Activated naive CD8-positive, alpha-beta T cell treated with anti-CD3 and anti-CD28 coated beads, Interleukin-2, amount 50 U/mL, for 16 hours (primary cell): ENCODE data around the gene ABI3BP.

Experiments used
- DNase-seq: peaks from one replicate; pipeline ENCODE4 v3.0.0-alpha.2; 2020; ENCODE audit warnings: low read depth, low spot score

ABI3BP gene

GRCh38 chr3:100775669-100776068, 217.6 kb downstream of the ABI3BP start:
- DNase-seq, result no peak

GRCh38 chr3:100775226-100775625, 218.0 kb downstream of the ABI3BP start:
- no peak for DNase-seq

- DNase-seq, result no peak
Observed at GRCh38 chr3:100769693-100770092, 223.5 kb downstream of the ABI3BP start.

GRCh38 chr3:100766069-100766468, 227.2 kb downstream of the ABI3BP start:
- DNase-seq, result no peak

- no peak for DNase-seq
Observed at GRCh38 chr3:100765437-100765975, 227.7 kb downstream of the ABI3BP start.

- DNase-seq, result no peak
Observed at GRCh38 chr3:100761951-100762350, 231.3 kb downstream of the ABI3BP start.

- no peak for DNase-seq
Observed at GRCh38 chr3:100761211-100761942, 231.8 kb downstream of the ABI3BP start.

- DNase-seq, result no peak
Observed at GRCh38 chr3:100760377-100760776, 232.8 kb downstream of the ABI3BP start.

- DNase-seq, result no peak
Observed at GRCh38 chr3:100759950-100760349, 233.3 kb downstream of the ABI3BP start.

GRCh38 chr3:100759159-100759558, 234.1 kb downstream of the ABI3BP start:
- DNase-seq, result no peak

GRCh38 chr3:100756441-100756840, 236.8 kb downstream of the ABI3BP start:
- DNase-seq, result no peak

- DNase-seq, result no peak
Observed at GRCh38 chr3:100754563-100755334, 238.5 kb downstream of the ABI3BP start.

- DNase-seq, result no peak
Observed at GRCh38 chr3:100753846-100754245, 239.4 kb downstream of the ABI3BP start.

GRCh38 chr3:100748967-100749366, 244.3 kb downstream of the ABI3BP start:
- DNase-seq, result no peak

GRCh38 chr3:100748220-100748619, 245.0 kb downstream of the ABI3BP start:
- no peak for DNase-seq

GRCh38 chr3:100746092-100746491, 247.1 kb downstream of the ABI3BP start:
- DNase-seq, result no peak

GRCh38 chr3:100745617-100746016, 247.6 kb downstream of the ABI3BP start:
- no peak for DNase-seq

- no peak for DNase-seq
Observed at GRCh38 chr3:100744671-100745070, 248.6 kb downstream of the ABI3BP start.

GRCh38 chr3:100743535-100743934, 249.7 kb downstream of the ABI3BP start:
- DNase-seq, result no peak

- no peak for DNase-seq
Observed at GRCh38 chr3:100740207-100740606, 253.0 kb downstream of the ABI3BP start.

GRCh38 chr3:100737334-100737733, 255.9 kb downstream of the ABI3BP start:
- no peak for DNase-seq

GRCh38 chr3:100732435-100732834, 260.8 kb downstream of the ABI3BP start:
- no peak for DNase-seq

- DNase-seq, result no peak
Observed at GRCh38 chr3:100730524-100730923, 262.7 kb downstream of the ABI3BP start.
